Measurements from ENCODE around the gene MIOX.

The MIOX gene

GRCh38 chr22:50486561-50487289, at the start of gene MIOX:
Gene MIOX, plus strand, starts transcription at chr22:50486859. Its CDS starts 39 bp downstream, at chr22:50486898.
- DNase-seq = no peak

GRCh38 chr22:50437511-50438304, 49.0 kb upstream of the MIOX start:
- no peak for DNase-seq

- DNase-seq = no peak
Observed at GRCh38 chr22:50438305-50439275, 48.1 kb upstream of the MIOX start.

- DNase-seq = no peak
Observed at GRCh38 chr22:50439314-50439870, 47.3 kb upstream of the MIOX start.

- no peak for DNase-seq
Observed at GRCh38 chr22:50439871-50440331, 46.8 kb upstream of the MIOX start.

GRCh38 chr22:50440544-50441249, 46.0 kb upstream of the MIOX start:
- DNase-seq = no peak

GRCh38 chr22:50441428-50441993, 45.1 kb upstream of the MIOX start:
- DNase-seq = no peak

- no peak for DNase-seq
Observed at GRCh38 chr22:50443197-50443596, 43.5 kb upstream of the MIOX start.

GRCh38 chr22:50443801-50444625, 42.6 kb upstream of the MIOX start:
- DNase-seq = no peak

GRCh38 chr22:50444663-50445062, 42.0 kb upstream of the MIOX start:
- DNase-seq = no peak

- no peak for DNase-seq
Observed at GRCh38 chr22:50445071-50445879, 41.4 kb upstream of the MIOX start.

- no peak for DNase-seq
Observed at GRCh38 chr22:50445880-50446707, 40.6 kb upstream of the MIOX start.

- no peak for DNase-seq
Observed at GRCh38 chr22:50446708-50447575, 39.7 kb upstream of the MIOX start.

GRCh38 chr22:50447576-50448551, 38.8 kb upstream of the MIOX start:
- DNase-seq = no peak

- no peak for DNase-seq
Observed at GRCh38 chr22:50452649-50453048, 34.0 kb upstream of the MIOX start.

GRCh38 chr22:50454556-50455075, 32.0 kb upstream of the MIOX start:
- DNase-seq = no peak

Measured in NCI-H146 (cell line).